ENCODE results near the gene SAPCD1. TPM values are rescaled to one million over a fixed set of nuclear protein-coding genes. Genes with fewer than 3 reads are reported as not detected.

Gene SAPCD1
- total RNA-seq, 1 experiment from 2014 or later, result 18.2 TPM

DNA sequence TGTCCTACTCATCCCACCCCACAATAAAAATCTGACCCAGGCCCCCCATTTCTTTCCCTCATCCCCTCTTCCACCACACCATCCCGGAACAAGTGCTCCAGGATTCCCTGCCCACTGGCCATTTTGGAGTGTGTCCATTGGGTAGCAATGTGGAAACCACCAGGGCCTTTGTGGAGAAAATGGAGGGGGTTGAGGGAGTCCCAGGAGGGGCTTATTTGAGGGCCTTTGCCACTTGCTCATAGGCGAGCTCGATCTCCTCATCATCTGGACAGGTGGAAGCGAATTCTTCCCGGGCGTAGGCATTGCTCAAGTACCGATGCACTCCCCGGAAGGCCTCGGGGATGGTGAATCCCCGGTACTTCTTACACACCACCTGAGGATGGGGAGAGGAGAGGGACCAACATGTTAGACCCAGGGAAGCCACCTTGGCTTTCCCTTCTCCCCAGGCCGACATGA lies 31.8 kb upstream of the SAPCD1 start:
- TF ChIP-seq CBX3 (IDR thresholded peaks at IDR 0.05; ENCODE audit: low read depth), result no peak
- no peak for TF ChIP-seq FOSL1 (IDR thresholded peaks at IDR 0.05; ENCODE audit: low read depth)
- TF ChIP-seq ZNF274 (IDR thresholded peaks at IDR 0.05; ENCODE audit: low read depth, low read length), result no peak
- TF ChIP-seq EZH2 (IDR thresholded peaks at IDR 0.05), result no peak
- TF ChIP-seq, protein P1, sequence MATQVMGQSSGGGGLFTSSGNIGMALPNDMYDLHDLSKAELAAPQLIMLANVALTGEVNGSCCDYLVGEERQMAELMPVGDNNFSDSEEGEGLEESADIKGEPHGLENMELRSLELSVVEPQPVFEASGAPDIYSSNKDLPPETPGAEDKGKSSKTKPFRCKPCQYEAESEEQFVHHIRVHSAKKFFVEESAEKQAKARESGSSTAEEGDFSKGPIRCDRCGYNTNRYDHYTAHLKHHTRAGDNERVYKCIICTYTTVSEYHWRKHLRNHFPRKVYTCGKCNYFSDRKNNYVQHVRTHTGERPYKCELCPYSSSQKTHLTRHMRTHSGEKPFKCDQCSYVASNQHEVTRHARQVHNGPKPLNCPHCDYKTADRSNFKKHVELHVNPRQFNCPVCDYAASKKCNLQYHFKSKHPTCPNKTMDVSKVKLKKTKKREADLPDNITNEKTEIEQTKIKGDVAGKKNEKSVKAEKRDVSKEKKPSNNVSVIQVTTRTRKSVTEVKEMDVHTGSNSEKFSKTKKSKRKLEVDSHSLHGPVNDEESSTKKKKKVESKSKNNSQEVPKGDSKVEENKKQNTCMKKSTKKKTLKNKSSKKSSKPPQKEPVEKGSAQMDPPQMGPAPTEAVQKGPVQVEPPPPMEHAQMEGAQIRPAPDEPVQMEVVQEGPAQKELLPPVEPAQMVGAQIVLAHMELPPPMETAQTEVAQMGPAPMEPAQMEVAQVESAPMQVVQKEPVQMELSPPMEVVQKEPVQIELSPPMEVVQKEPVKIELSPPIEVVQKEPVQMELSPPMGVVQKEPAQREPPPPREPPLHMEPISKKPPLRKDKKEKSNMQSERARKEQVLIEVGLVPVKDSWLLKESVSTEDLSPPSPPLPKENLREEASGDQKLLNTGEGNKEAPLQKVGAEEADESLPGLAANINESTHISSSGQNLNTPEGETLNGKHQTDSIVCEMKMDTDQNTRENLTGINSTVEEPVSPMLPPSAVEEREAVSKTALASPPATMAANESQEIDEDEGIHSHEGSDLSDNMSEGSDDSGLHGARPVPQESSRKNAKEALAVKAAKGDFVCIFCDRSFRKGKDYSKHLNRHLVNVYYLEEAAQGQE (IDR thresholded peaks at IDR 0.05; ENCODE audit: low read depth), result no peak
- TF ChIP-seq SP1 (IDR thresholded peaks at IDR 0.05; ENCODE audit: low read depth), result no peak
- no peak for TF ChIP-seq ZFX (IDR thresholded peaks at IDR 0.05)
- no peak for TF ChIP-seq RAD21 (IDR thresholded peaks at IDR 0.05; ENCODE audit: low read depth)
- H3K27ac ChIP-seq (ENCODE audit: low read depth, low read length), result peak overlapping the region; percentile 90
- no peak for ATAC-seq
- ChIA-PET POLR2A (interaction anchor here (1.4 to 2.2 kb wide), 4 partner anchors 8 to 97 kb away, joined by 5 to 12 read pairs (median 9); partner anchors contain the start of genes ABHD16A, HSPA1B and MSH5), CTCF (interaction anchor here (0.6 to 2.3 kb wide), 4 partner anchors 8 to 41 kb away, joined by 3 to 13 read pairs (median 8); no protein-coding TSS in a partner anchor), RAD21 (ENCODE audit: low non-redundant PET in 1 of 2, low total read pairs in 2 of 2, uncharacterized antibody in 2 of 2, unreplicated experiment in 2 of 2) (no interaction called here)
- no peaks in the 10 kb centered on the region for H3K9me2 ChIP-seq (ENCODE audit: insufficient read depth)
- peak overlapping the region in 1 of 2 experiments; percentile 70; a peak in 2 of 4 replicates for H3K4me3 ChIP-seq (replicated peaks in 1 of 2; ENCODE audit: low read depth in 1 of 2, low read length in 2 of 2)
- no TSS peak for BruUV-seq (replicated peaks)
- H3K36me3 ChIP-seq (ENCODE audit: control insufficient read depth in 1 of 2, insufficient read depth in 2 of 2, low read length in 2 of 2), result peaks cover 28 to 31% of the 10 kb centered on the region in 2 experiments
- intact Hi-C loops (cut with micrococcal nuclease), result loop anchor here (2.0 kb wide), 1 partner anchor 50 kb away; the partner anchor contains the start of gene LY6G5C
- H2AFZ ChIP-seq (ENCODE audit: low read depth, low read length, poor library complexity, severe bottlenecking), result no peak overlapping the region
- H3K79me2 ChIP-seq (ENCODE audit: insufficient read depth, low read length), result peaks cover 35% of the 10 kb centered on the region
- peak overlapping the region; percentile 72; the same call in 1 of the 2 replicates for H3K9ac ChIP-seq (ENCODE audit: low read length)
- peaks cover 12 to 39% of the 10 kb centered on the region in 2 experiments for H3K4me1 ChIP-seq (ENCODE audit: control insufficient read depth in 1 of 2, insufficient read depth in 2 of 2, low read length in 2 of 2)
- no peaks in the 10 kb centered on the region for H3K9me3 ChIP-seq (ENCODE audit: control insufficient read depth in 1 of 2, insufficient read depth in 1 of 2, low read depth in 1 of 2, low read length in 2 of 2)
- H4K20me1 ChIP-seq (ENCODE audit: insufficient read depth), result no peaks in the 10 kb centered on the region; the same call in 1 of the 2 replicates
- DNase-seq (ENCODE audit: low read depth, low spot score), result no peak
- peak overlapping the region; percentile 98 for H3K4me2 ChIP-seq (ENCODE audit: low read length)
- H3K27me3 ChIP-seq (ENCODE audit: insufficient read depth, low read length), result no peaks in the 10 kb centered on the region

Data from HCT116 (cell line).